Tibial artery (tissue), 4 donors: ENCODE measurements around the gene RAB32.
"Not testable (repeated sequence)": the region's sequence is repeated elsewhere in the genome, so short reads cannot be mapped to it uniquely, and the experiment has no call there.

Experiments
- DNase-seq, 2 donors: peaks; one replicate each; pipeline ENCODE4 v3.0.0-alpha.2; 2019
- H3K27ac ChIP-seq, 2 donors: fragments of 200-600 bp; sonication (generic) in 1 of 2; 1 replicate in 1 of 2; 2 replicates in 1 of 2; pipeline ENCODE4 v1.5.1; 2018 to 2019; ENCODE audit warnings: mild to moderate bottlenecking in 1 of 2
- H3K27me3 ChIP-seq, 2 donors: fragments of 200-600 bp; sonication (generic) in 1 of 2; one replicate each; pipeline versions ENCODE4 v1.5.1 to v1.6.0; 2016 to 2019
- H3K36me3 ChIP-seq, 3 donors: fragments of 200-600 bp; sonication (generic) in 2 of 3; one replicate each; pipeline ENCODE4 v1.5.1; 2016 to 2019; ENCODE audit warnings: mild to moderate bottlenecking in 2 of 3
- H3K4me1 ChIP-seq, 4 donors: fragments of 200-600 bp; sonication (generic) in 2 of 4; 1 replicate in 3 of 4; 2 replicates in 1 of 4; pipeline ENCODE4 v1.5.1; 2016 to 2019
- H3K4me3 ChIP-seq, 2 donors: fragments of 200-600 bp; sonication (generic) in 1 of 2; 1 replicate in 1 of 2; 2 replicates in 1 of 2; pipeline ENCODE4 v1.5.1; 2018 to 2019; ENCODE audit warnings: mild to moderate bottlenecking in 2 of 2
- H3K9me3 ChIP-seq, 3 donors: fragments of 200-600 bp; sonication (generic) in 1 of 3; one replicate each; pipeline ENCODE4 v1.5.1; 2016 to 2019
- intact Hi-C: fragments of 100-400 bp; cut with DNase I; formaldehyde crosslinking; loops from one replicate; pipeline ENCODE4 v1.15.0; 2023; ENCODE audit warnings: low total_unique reads
- TF ChIP-seq, protein P1 (sequence below), 2 experiments: fragments of 200-600 bp in 1 of 2; fragments of 450-650 bp in 1 of 2; IDR thresholded peaks; one replicate each; pipeline ENCODE4 v1.5.1; 2017 to 2019; ENCODE audit warnings: antibody characterized with exemption in 2 of 2, mild to moderate bottlenecking in 1 of 2, moderate library complexity in 1 of 2

RAB32 gene

DNA sequence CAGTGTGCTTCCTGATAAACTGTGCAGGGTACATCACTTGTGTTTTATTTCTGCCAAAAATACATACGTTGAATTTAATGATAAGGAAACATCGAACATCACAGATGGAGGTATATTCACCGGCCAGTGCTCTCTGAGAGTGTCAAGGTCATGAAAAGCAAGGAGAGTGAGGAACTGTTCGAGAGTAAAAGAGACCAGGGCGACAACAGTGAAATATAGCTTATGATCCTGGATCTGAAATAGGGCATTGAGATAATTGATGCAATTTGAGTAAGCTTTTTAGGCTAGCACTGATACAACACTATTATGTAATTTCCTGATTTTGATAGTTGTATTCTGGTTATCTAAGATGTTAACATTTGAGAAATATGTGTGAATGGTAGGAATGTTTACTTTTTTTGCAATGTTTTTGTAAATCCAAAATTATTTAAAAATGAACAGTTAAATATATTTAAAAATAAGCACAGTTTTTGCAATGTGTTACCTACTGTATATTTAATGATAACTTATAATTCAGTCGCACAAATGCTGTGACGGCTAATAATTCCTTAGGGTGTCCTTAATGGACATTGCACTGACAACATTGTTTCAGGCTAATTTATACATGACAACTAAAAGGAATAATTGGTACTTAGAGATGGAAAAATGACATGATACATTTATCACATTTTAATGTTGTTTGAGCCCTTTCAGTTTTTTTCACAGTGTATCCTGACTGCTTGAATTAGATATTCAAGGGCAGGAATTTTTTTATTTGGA lies 9.9 kb downstream of the RAB32 start:
- H3K4me3 ChIP-seq: no peak overlapping the region
- TF ChIP-seq, protein P1, sequence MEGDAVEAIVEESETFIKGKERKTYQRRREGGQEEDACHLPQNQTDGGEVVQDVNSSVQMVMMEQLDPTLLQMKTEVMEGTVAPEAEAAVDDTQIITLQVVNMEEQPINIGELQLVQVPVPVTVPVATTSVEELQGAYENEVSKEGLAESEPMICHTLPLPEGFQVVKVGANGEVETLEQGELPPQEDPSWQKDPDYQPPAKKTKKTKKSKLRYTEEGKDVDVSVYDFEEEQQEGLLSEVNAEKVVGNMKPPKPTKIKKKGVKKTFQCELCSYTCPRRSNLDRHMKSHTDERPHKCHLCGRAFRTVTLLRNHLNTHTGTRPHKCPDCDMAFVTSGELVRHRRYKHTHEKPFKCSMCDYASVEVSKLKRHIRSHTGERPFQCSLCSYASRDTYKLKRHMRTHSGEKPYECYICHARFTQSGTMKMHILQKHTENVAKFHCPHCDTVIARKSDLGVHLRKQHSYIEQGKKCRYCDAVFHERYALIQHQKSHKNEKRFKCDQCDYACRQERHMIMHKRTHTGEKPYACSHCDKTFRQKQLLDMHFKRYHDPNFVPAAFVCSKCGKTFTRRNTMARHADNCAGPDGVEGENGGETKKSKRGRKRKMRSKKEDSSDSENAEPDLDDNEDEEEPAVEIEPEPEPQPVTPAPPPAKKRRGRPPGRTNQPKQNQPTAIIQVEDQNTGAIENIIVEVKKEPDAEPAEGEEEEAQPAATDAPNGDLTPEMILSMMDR (IDR thresholded peaks at IDR 0.05): no peak
- H3K27ac ChIP-seq: no peak overlapping the region
- peaks cover 0 to 31% (median 5%) of the 10 kb centered on the region in 4 donors for H3K4me1 ChIP-seq
- intact Hi-C loops: loop anchor here (5.0 kb wide), 1 partner anchor 736 kb away; no protein-coding TSS in a partner anchor
- no peak for DNase-seq
- peaks cover 33 to 38% (median 38%) of the 10 kb centered on the region in 3 donors for H3K36me3 ChIP-seq
- no peaks in the 10 kb centered on the region for H3K9me3 ChIP-seq
- H3K27me3 ChIP-seq: no peaks in the 10 kb centered on the region

DNA sequence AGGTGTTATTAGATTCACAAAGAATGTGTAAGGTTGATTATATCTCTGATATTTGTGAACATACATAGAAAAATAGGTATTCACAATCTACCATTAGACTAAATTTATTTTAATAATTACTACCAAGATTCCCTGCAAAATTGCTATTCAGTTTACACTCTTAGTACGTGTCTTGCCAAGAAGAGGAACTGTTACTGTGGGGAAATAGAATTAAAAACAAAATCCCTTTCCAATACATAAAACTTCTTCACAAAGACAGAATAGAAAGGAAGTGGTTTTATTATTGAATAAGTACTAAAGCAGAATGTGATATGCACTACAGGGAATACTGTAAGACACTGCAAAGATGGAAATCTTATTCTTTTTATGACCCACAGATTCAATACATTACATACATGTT lies 17.0 kb downstream of the RAB32 start:
- Histone ChIP-seq H3K4me3 (no peak overlapping the region), H3K36me3 (peaks cover 4 to 9% (median 5%) of the 10 kb centered on the region in 3 donors), H3K27me3 (no peaks in the 10 kb centered on the region), H3K9me3 (no peaks in the 10 kb centered on the region), H3K4me1 (no peaks in the 10 kb centered on the region), H3K27ac (no peak overlapping the region)
- no peak for DNase-seq
- intact Hi-C loops: no loop called here
- TF ChIP-seq, protein P1 (IDR thresholded peaks at IDR 0.05): no peak

DNA sequence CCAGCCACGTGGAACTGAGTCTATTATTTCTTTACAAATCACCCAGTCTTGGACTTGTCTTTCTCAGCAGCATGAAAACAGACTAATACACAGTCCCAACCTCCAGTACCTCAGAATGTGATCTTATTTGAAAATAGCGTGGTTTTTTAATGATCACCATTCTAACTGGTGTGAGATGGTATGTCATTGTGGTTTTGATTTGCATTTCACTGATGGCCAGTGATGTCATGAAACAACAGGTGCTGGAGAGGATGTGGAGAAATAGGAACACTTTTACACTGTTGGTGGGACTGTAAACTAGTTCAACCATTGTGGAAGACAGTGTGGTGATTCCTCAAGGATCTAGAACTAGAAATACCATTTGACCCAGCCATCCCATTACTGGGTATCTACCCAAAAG lies 23.0 kb downstream of the RAB32 start:
- H3K9me3 ChIP-seq, H3K4me1 ChIP-seq, intact Hi-C loops, H3K4me3 ChIP-seq, DNase-seq, H3K27me3 ChIP-seq, H3K27ac ChIP-seq, H3K36me3 ChIP-seq: not testable (repeated sequence)

DNA sequence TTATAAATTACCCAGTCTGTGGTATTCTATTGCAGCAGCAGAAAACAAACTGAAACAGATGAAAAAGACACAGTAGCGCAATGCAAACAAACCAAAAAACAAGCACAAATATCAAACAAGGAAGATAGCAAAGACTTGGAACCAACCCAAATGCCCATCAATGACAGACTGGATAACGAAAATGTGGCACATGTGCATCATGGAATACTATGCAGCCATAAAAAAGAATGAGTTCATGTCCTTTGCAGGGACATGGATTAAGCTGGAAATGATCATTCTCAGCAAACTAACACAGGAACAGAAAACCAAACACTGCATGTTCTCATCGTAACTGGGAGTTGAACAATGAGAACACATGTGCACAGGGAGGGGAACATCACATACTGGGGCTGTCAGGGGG lies 25.0 kb downstream of the RAB32 start:
- intact Hi-C loops, H3K36me3 ChIP-seq, DNase-seq, H3K27ac ChIP-seq, H3K4me1 ChIP-seq, H3K4me3 ChIP-seq, H3K9me3 ChIP-seq, H3K27me3 ChIP-seq: not testable (repeated sequence)

DNA sequence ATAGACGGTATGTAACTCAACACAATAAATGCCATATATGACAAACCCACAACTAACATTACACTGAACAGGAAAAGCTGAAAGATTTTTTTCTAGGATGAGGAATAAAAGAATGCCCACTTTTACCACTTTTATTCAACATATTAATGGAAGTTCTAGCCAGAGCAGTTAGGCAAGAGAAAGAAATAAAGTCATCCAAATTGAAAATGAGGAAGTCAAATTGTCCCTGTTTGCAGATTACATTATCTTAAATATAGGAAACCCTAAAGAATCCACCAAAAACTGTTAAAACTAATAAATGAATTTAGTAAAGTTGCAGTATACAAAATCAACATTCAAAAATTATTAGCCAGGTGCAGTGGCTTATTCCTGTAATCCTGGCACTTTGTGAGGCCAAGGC lies 30.6 kb downstream of the RAB32 start:
- H3K4me3 ChIP-seq: no peak overlapping the region
- no peaks in the 10 kb centered on the region for H3K4me1 ChIP-seq
- TF ChIP-seq, protein P1 (IDR thresholded peaks at IDR 0.05): no peak
- no peak overlapping the region for H3K27ac ChIP-seq
- H3K9me3 ChIP-seq: peaks cover 0 to 14% (median 13%) of the 10 kb centered on the region in 3 donors
- DNase-seq: no peak
- H3K36me3 ChIP-seq: no peaks in the 10 kb centered on the region
- H3K27me3 ChIP-seq: no peaks in the 10 kb centered on the region
- intact Hi-C loops: no loop called here

DNA sequence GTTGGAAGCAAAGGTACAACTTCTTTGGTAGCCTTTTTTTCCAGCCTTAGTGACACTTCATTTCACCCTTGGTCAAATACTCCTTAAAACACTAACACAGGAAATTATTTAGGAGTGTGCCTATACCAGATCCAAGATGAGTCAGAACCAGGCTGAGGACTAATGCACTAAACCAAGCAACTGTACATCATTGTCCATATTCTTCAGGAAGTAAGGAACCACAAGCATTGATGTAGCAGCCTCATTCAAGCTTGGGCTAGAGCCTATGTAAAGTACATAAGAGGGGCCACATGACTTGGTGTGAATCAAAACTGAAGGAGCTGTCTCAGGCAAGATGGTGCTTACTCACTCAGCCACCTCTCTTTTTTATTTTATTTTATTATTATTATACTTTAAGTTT lies 34.4 kb downstream of the RAB32 start:
- TF ChIP-seq, protein P1 (IDR thresholded peaks at IDR 0.05): no peak
- Histone ChIP-seq H3K27me3 (no peaks in the 10 kb centered on the region), H3K36me3 (no peaks in the 10 kb centered on the region), H3K4me3 (no peak overlapping the region), H3K4me1 (no peaks in the 10 kb centered on the region), H3K9me3 (peaks cover 0 to 10% (median 4%) of the 10 kb centered on the region in 3 donors), H3K27ac (no peak overlapping the region)
- intact Hi-C loops: no loop called here
- no peak for DNase-seq
